HEK293 (cell line): ENCODE measurements around the gene FOXI2.

Experiments used
- CTCF ChIA-PET: fragments of 350-600 bp; formaldehyde crosslinking; extraction: SDS; loops from one replicate; lab custom pipeline; 2021; ENCODE audit warnings: antibody characterized with exemption; lab: Yijun Ruan, JAX
- POLR2A ChIA-PET: fragments of 300-600 bp; formaldehyde crosslinking; extraction: SDS; loops from one replicate; lab custom pipeline; 2020; ENCODE audit warnings: antibody characterized with exemption, inconsistent platforms; lab: Yijun Ruan, JAX
- H3K27ac ChIP-seq: fragments of 200-500 bp; sonication (Bioruptor generic); 2 replicates; pipeline ENCODE4 v1.5.1; 2014; ENCODE audit warnings: low read depth, low read length, control low read depth, inconsistent platforms; ENCODE audit errors: extremely low read depth
- H3K36me3 ChIP-seq, 2 experiments: fragments of 200-500 bp in 1 of 2; sonication (Bioruptor generic) in 1 of 2; 1 replicate in 1 of 2; 2 replicates in 1 of 2; pipeline ENCODE4 v1.5.1; 2014 to 2017; ENCODE audit warnings: inconsistent platforms in 2 of 2, low read length in 2 of 2; ENCODE audit not compliant: control insufficient read depth in 2 of 2, insufficient read depth in 1 of 2
- H3K4me1 ChIP-seq: fragments of 200-500 bp; sonication (Bioruptor generic); 2 replicates; pipeline ENCODE4 v1.5.1; 2014; ENCODE audit warnings: mild to moderate bottlenecking, low read length, inconsistent platforms; ENCODE audit not compliant: control insufficient read depth, insufficient read depth
- H3K4me3 ChIP-seq: 2 replicates; pipeline ENCODE4 v1.5.1; 2011; ENCODE audit warnings: low read depth, mild to moderate bottlenecking, control low read depth, low read length, moderate library complexity
- H3K9me3 ChIP-seq: fragments of 200-500 bp; sonication (Bioruptor generic); 2 replicates; pipeline ENCODE4 v1.5.1; 2014; ENCODE audit warnings: low read depth, low read length, inconsistent platforms; ENCODE audit not compliant: control insufficient read depth, insufficient read depth
- GLI4 ChIP-seq: fragments of 450-650 bp; formaldehyde crosslinking; IDR thresholded peaks from 2 replicates; pipeline ENCODE4 v1.5.1; 2016; ENCODE audit warnings: missing biosample characterization, missing genetic modification characterization
- GLIS1 ChIP-seq: fragments of 450-650 bp; formaldehyde crosslinking; IDR thresholded peaks from 2 replicates; pipeline ENCODE4 v1.5.1; 2016; ENCODE audit warnings: missing biosample characterization, missing genetic modification characterization
- HOXA7 ChIP-seq: sonication (generic); formaldehyde crosslinking; IDR thresholded peaks from 2 replicates; pipeline ENCODE4 v1.8.1; 2022; ENCODE audit warnings: missing genetic modification reagents, borderline replicate concordance
- INSM2 ChIP-seq: fragments of 450-650 bp; formaldehyde crosslinking; IDR thresholded peaks from 2 replicates; pipeline ENCODE4 v1.5.1; 2016; ENCODE audit warnings: missing biosample characterization, missing genetic modification characterization
- KLF17 ChIP-seq: fragments of 450-650 bp; formaldehyde crosslinking; IDR thresholded peaks from 2 replicates; pipeline ENCODE4 v1.5.1; 2016; ENCODE audit warnings: missing biosample characterization, missing genetic modification characterization
- KLF7 ChIP-seq: fragments of 450-650 bp; formaldehyde crosslinking; IDR thresholded peaks from 2 replicates; pipeline ENCODE4 v1.5.1; 2016; ENCODE audit warnings: missing biosample characterization, missing genetic modification characterization, borderline replicate concordance
- MZF1 ChIP-seq: fragments of 450-650 bp; formaldehyde crosslinking; IDR thresholded peaks from 2 replicates; pipeline ENCODE4 v1.5.1; 2017; ENCODE audit warnings: missing biosample characterization, missing genetic modification characterization, borderline replicate concordance
- OVOL3 ChIP-seq: fragments of 450-650 bp; formaldehyde crosslinking; IDR thresholded peaks from 2 replicates; pipeline ENCODE4 v1.5.1; 2016; ENCODE audit warnings: missing biosample characterization, missing genetic modification characterization
- PBX3 ChIP-seq: sonication (generic); formaldehyde crosslinking; IDR thresholded peaks from 2 replicates; pipeline ENCODE4 v1.8.1; 2022; ENCODE audit warnings: mild to moderate bottlenecking, moderate library complexity, missing genetic modification reagents
- ZBTB11 ChIP-seq: fragments of 450-650 bp; formaldehyde crosslinking; conservative IDR thresholded peaks from 2 replicates; pipeline ENCODE4 v1.5.1; 2016; ENCODE audit warnings: low read depth, missing biosample characterization, missing genetic modification characterization
- ZBTB17 ChIP-seq: fragments of 450-650 bp; formaldehyde crosslinking; IDR thresholded peaks from 2 replicates; pipeline ENCODE4 v1.5.1; 2016; ENCODE audit warnings: missing biosample characterization, missing genetic modification characterization
- ZBTB26 ChIP-seq: fragments of 450-650 bp; formaldehyde crosslinking; optimal IDR thresholded peaks from 2 replicates; pipeline ENCODE3; 2016; ENCODE audit warnings: missing biosample characterization, mild to moderate bottlenecking, missing genetic modification characterization
- ZNF133 ChIP-seq: fragments of 450-650 bp; formaldehyde crosslinking; IDR thresholded peaks from 2 replicates; pipeline ENCODE4 v1.5.1; 2016; ENCODE audit warnings: missing biosample characterization, missing genetic modification characterization
- ZNF174 ChIP-seq: fragments of 450-650 bp; formaldehyde crosslinking; IDR thresholded peaks from 2 replicates; pipeline ENCODE4 v1.5.0; 2017; ENCODE audit warnings: missing biosample characterization, mild to moderate bottlenecking, missing genetic modification characterization
- ZNF350 ChIP-seq: fragments of 450-650 bp; formaldehyde crosslinking; IDR thresholded peaks from 2 replicates; pipeline ENCODE4 v1.5.0; 2017; ENCODE audit warnings: missing biosample characterization, mild to moderate bottlenecking, missing genetic modification characterization
- ZNF391 ChIP-seq: fragments of 450-650 bp; formaldehyde crosslinking; IDR thresholded peaks from 2 replicates; pipeline ENCODE4 v1.5.1; 2016; ENCODE audit warnings: low read depth, missing biosample characterization, missing genetic modification characterization, borderline replicate concordance
- ZNF549 ChIP-seq: fragments of 450-650 bp; IDR thresholded peaks from 2 replicates; pipeline ENCODE4 v1.5.1; 2018; ENCODE audit warnings: missing biosample characterization, missing genetic modification characterization, mild to moderate bottlenecking, inconsistent platforms, moderate library complexity
- ZNF580 ChIP-seq: fragments of 450-650 bp; formaldehyde crosslinking; IDR thresholded peaks from 2 replicates; pipeline ENCODE4 v1.5.1; 2016; ENCODE audit warnings: missing biosample characterization, missing genetic modification characterization
- ZNF623 ChIP-seq: fragments of 450-650 bp; formaldehyde crosslinking; IDR thresholded peaks from 2 replicates; pipeline ENCODE4 v1.5.1; 2016; ENCODE audit warnings: missing biosample characterization, missing genetic modification characterization
- ZNF785 ChIP-seq: fragments of 450-650 bp; formaldehyde crosslinking; IDR thresholded peaks from 2 replicates; pipeline ENCODE4 v1.5.1; 2016; ENCODE audit warnings: missing biosample characterization, missing genetic modification characterization
- ZSCAN16 ChIP-seq: fragments of 450-650 bp; formaldehyde crosslinking; IDR thresholded peaks from 2 replicates; pipeline ENCODE4 v1.5.1; 2016; ENCODE audit warnings: missing biosample characterization, missing genetic modification characterization
- ZSCAN23 ChIP-seq: fragments of 450-650 bp; formaldehyde crosslinking; IDR thresholded peaks from 2 replicates; pipeline ENCODE4 v1.5.1; 2016; ENCODE audit warnings: missing biosample characterization, missing genetic modification characterization

Gene FOXI2

GRCh38 chr10:127756264-127756663 is 19.3 kb downstream of the FOXI2 start (continued):
- no peak for TF ChIP-seq PBX3
- no peak for TF ChIP-seq MZF1 (tag by site-specific recombination)
- TF ChIP-seq ZNF133 (tag by site-specific recombination) = no peak
- TF ChIP-seq GLIS1 (tag by site-specific recombination) = no peak
- no peak for TF ChIP-seq ZNF350

- CTCF ChIA-PET = interaction anchor here (1.0 to 1.7 kb wide), 3 partner anchors 9 to 96 kb away, joined by 4 to 6 read pairs (median 4); no protein-coding TSS in a partner anchor
These were observed 20.0 kb downstream of the FOXI2 start for GRCh38 chr10:127757033-127757432.

GRCh38 chr10:127759276-127759675 is 22.3 kb downstream of the FOXI2 start:
- Histone ChIP-seq H3K27ac (no peak overlapping the region), H3K4me3 (no peak overlapping the region), H3K36me3 (no peaks in the 10 kb centered on the region), H3K4me1 (no peaks in the 10 kb centered on the region; the same call in 1 of the 2 replicates), H3K9me3 (no peaks in the 10 kb centered on the region)
- CTCF ChIA-PET = interaction anchor here (1.0 to 2.2 kb wide), 4 partner anchors 18 to 94 kb away, joined by 3 to 4 read pairs (median 4); no protein-coding TSS in a partner anchor
- POLR2A ChIA-PET = no interaction called here
- TF ChIP-seq KLF17 (tag by site-specific recombination) = no peak

More at GRCh38 chr10:127757033-127757432, 20.0 kb downstream of the FOXI2 start:
- TF ChIP-seq ZNF174 (no peak), HOXA7 (CRISPR knock-in tag) (no peak), ZNF785 (tag by site-specific recombination) (no peak), ZNF549 (tag by site-specific recombination) (no peak), INSM2 (tag by site-specific recombination) (no peak), GLI4 (tag by site-specific recombination) (no peak)
- TF ChIP-seq, all 188 proteins: peak for 0
- Histone ChIP-seq H3K4me1 (no peaks in the 10 kb centered on the region; the same call in 1 of the 2 replicates), H3K36me3 (no peaks in the 10 kb centered on the region), H3K4me3 (no peak overlapping the region), H3K27ac (no peak overlapping the region), H3K9me3 (no peaks in the 10 kb centered on the region)
- POLR2A ChIA-PET = no interaction called here

- CTCF ChIA-PET = interaction anchor here (0.7 kb wide), 1 partner anchor 726 kb away, joined by 4 read pairs; no protein-coding TSS in a partner anchor
- TF ChIP-seq ZBTB11 (tag by site-specific recombination) (no peak), ZNF580 (tag by site-specific recombination) (no peak), ZBTB17 (tag by site-specific recombination) (no peak), ZSCAN16 (tag by site-specific recombination) (no peak), ZNF391 (no peak), KLF7 (tag by site-specific recombination) (no peak), ZNF623 (no peak), ZSCAN23 (no peak), OVOL3 (tag by site-specific recombination) (no peak), ZBTB26 (no peak)
These were observed 25.9 kb downstream of the FOXI2 start for GRCh38 chr10:127762925-127763324.

More at GRCh38 chr10:127762925-127763324, 25.9 kb downstream of the FOXI2 start:
- Histone ChIP-seq H3K4me1 (no peaks in the 10 kb centered on the region), H3K4me3 (no peak overlapping the region), H3K9me3 (no peaks in the 10 kb centered on the region), H3K27ac (no peak overlapping the region), H3K36me3 (no peaks in the 10 kb centered on the region)
- POLR2A ChIA-PET = no interaction called here
